GM12878 (cell line): ENCODE results near the gene ZNF423. TPM values are rescaled to one million over a fixed set of nuclear protein-coding genes. Genes with fewer than 3 reads are reported as not detected.

ENCODE experiments used
- ATAC-seq: fragments of 200-7000 bp; cut with Tn5 transposase; 3 replicates; pipeline ENCODE4 v1.9.1; 2020; ENCODE audit warnings: mild to moderate bottlenecking, moderate library complexity
- BruUV-seq: library from RNA; stranded (reverse); fragments of 400-500 nt; replicated peaks from 2 replicates; lab custom pipeline; 2021; lab: Mats Ljungman, UMichigan
- CTCF ChIA-PET: fragments of 300-600 bp; sonication (Branson Sonifier 250); formaldehyde crosslinking; extraction: SDS; loops from one replicate; lab custom pipeline; 2021; ENCODE audit warnings: inconsistent platforms; lab: Yijun Ruan, JAX
- POLR2A ChIA-PET: fragments of 350-600 bp; formaldehyde crosslinking; extraction: SDS; loops from one replicate; lab custom pipeline; 2021; ENCODE audit warnings: inconsistent platforms; lab: Charles Lee
- RAD21 ChIA-PET: fragments of 300-600 bp; sonication (Branson Sonifier 250); formaldehyde crosslinking; loops from one replicate; lab custom pipeline; 2023; ENCODE audit warnings: antibody characterized with exemption; ENCODE audit not compliant: unreplicated experiment; lab: Charles Lee
- SMC1A ChIA-PET: fragments of 300-600 bp; sonication (Branson Sonifier 250); formaldehyde crosslinking; loops from one replicate; lab custom pipeline; 2023; ENCODE audit not compliant: unreplicated experiment, uncharacterized antibody; lab: Charles Lee
- DNase-seq: peaks from one replicate; pipeline ENCODE4 v3.0.0-alpha.2; 2011; ENCODE audit warnings: low read depth, low spot score
- FAIRE-seq: peaks from 3 replicates; lab custom pipeline; 2011; peaks lifted over from hg19 to GRCh38; lab: Jason Lieb, UNC
- H2AFZ ChIP-seq: 2 replicates; pipeline ENCODE4 v1.6.0; 2011; ENCODE audit warnings: low read depth, low read length, control low read depth; ENCODE audit not compliant: control insufficient read depth
- H3K27ac ChIP-seq: 2 replicates; pipeline ENCODE4 v1.5.1; 2011; ENCODE audit warnings: control low read depth; ENCODE audit not compliant: control insufficient read depth, insufficient read depth
- H3K27me3 ChIP-seq, 2 experiments: replicated peaks in 1 of 2; 2 replicates each; pipeline versions ENCODE4 v1.6.0 to v1.6.1; 2011; ENCODE audit warnings: low read length in 1 of 2; ENCODE audit not compliant: control insufficient read depth in 2 of 2, insufficient read depth in 2 of 2
- H3K36me3 ChIP-seq, 2 experiments: 2 replicates each; pipeline ENCODE4 v1.5.1; 2011; ENCODE audit warnings: low read length in 1 of 2; ENCODE audit not compliant: control insufficient read depth in 2 of 2, insufficient read depth in 2 of 2
- H3K4me1 ChIP-seq: 2 replicates; pipeline ENCODE4 v1.6.1; 2011; ENCODE audit warnings: mild to moderate bottlenecking, low read length, moderate library complexity, mixed read lengths; ENCODE audit not compliant: control insufficient read depth, insufficient read depth
- H3K4me2 ChIP-seq: 2 replicates; pipeline ENCODE4 v1.6.0; 2011; ENCODE audit warnings: control low read depth; ENCODE audit not compliant: control insufficient read depth, insufficient read depth
- H3K4me3 ChIP-seq: fragments of 200-600 bp; sonication (generic); 2 replicates; pipeline ENCODE4 v1.5.1; 2016
- H3K79me2 ChIP-seq: 2 replicates; pipeline ENCODE4 v1.6.0; 2011; ENCODE audit warnings: low read length; ENCODE audit not compliant: control insufficient read depth, insufficient read depth
- H3K9ac ChIP-seq: 2 replicates; pipeline ENCODE4 v1.8.0; 2011; ENCODE audit warnings: low read length, control low read depth, mixed read lengths; ENCODE audit not compliant: control insufficient read depth, insufficient read depth
- H3K9me3 ChIP-seq: replicated peaks from 3 replicates; pipeline ENCODE4 v1.5.1; 2011; ENCODE audit warnings: mild to moderate bottlenecking, low read length; ENCODE audit not compliant: control insufficient read depth, insufficient read depth
- H4K20me1 ChIP-seq: 2 replicates; pipeline ENCODE4 v1.6.0; 2011; ENCODE audit not compliant: control insufficient read depth, insufficient read depth
- EGR1 ChIP-seq, 2 experiments: IDR thresholded peaks; 1 replicate in 1 of 2; 2 replicates in 1 of 2; pipeline ENCODE4 v1.6.1; 2011 to 2012; ENCODE audit warnings: low read depth in 2 of 2, low read length in 2 of 2, borderline replicate concordance in 1 of 2, mild to moderate bottlenecking in 1 of 2, moderate library complexity in 1 of 2
- EP300 ChIP-seq, 2 experiments: fragments of 150-350 bp in 1 of 2; IDR thresholded peaks; 2 replicates each; pipeline ENCODE4 v1.6.1; 2011 to 2012; ENCODE audit warnings: low read depth in 2 of 2, low read length in 2 of 2, borderline replicate concordance in 1 of 2, improper control_type of control experiment in 1 of 2, inconsistent platforms in 1 of 2; ENCODE audit not compliant: control insufficient read depth in 1 of 2
- HDAC2 ChIP-seq: fragments of 200-600 bp; sonication (generic); IDR thresholded peaks from 2 replicates; pipeline ENCODE4 v1.6.1; 2017
- HSF1 ChIP-seq: fragments of 150-350 bp; IDR thresholded peaks from 2 replicates; pipeline ENCODE4 v1.6.1; 2014; ENCODE audit warnings: mild to moderate bottlenecking, low read depth, low read length
- SMARCA5 ChIP-seq: fragments of 450-650 bp; IDR thresholded peaks from 2 replicates; pipeline ENCODE4 v1.6.1; 2017; ENCODE audit warnings: mild to moderate bottlenecking
- SREBF1 ChIP-seq: IDR thresholded peaks from 2 replicates; pipeline ENCODE4 v1.6.1; 2012; ENCODE audit warnings: mild to moderate bottlenecking, low read length
- USF1 ChIP-seq: IDR thresholded peaks from 2 replicates; pipeline ENCODE4 v1.6.1; 2011; ENCODE audit warnings: borderline replicate concordance, low read depth, mild to moderate bottlenecking, moderate library complexity, mixed read lengths, low read length; ENCODE audit not compliant: insufficient read depth; ENCODE audit errors: extremely low read length
- WGBS: methylation state at CpG from one replicate; pipeline ENCODE4 v1.1.6; 2016; ENCODE audit warnings: low lambda C conversion rate; ENCODE audit not compliant: insufficient replicate concordance, insufficient coverage; ENCODE audit errors: missing lambda C conversion rate; 5-methylcytosine and 5-hydroxymethylcytosine counted together
- in situ Hi-C: fragments of 300-500 bp; cut with MboI; formaldehyde crosslinking; loops from 9 replicates; pipeline ENCODE4 v1.14.3; 2018; ENCODE audit warnings: mixed read lengths
- intact Hi-C: fragments of 100-400 bp; cut with micrococcal nuclease; formaldehyde crosslinking; loops from one replicate; pipeline ENCODE4 v1.14.2; 2022; ENCODE audit not compliant: unreplicated experiment
- polyA plus RNA-seq, 11 experiments: library from polyadenylated mRNA; depleted of rRNA in 4 of 11; unstranded in 6 of 11; stranded (reverse) in 5 of 11; fragments of >200 nt; fragmentation: Nextera tagmentation in 4 of 11; fragmentation: Illumina TruSeq in 1 of 11; extraction: Ambion mirVana in 4 of 11; extraction: Trizol in 1 of 11; gene quantifications; 1 replicate in 1 of 11; 2 replicates in 10 of 11; pipeline versions ENCODE4 v1.2.1 to v1.2.3, GENCODE V29; 2011 to 2016; ENCODE audit warnings: inconsistent platforms in 2 of 11, missing spikeins in 2 of 11, low read depth in 1 of 11
- total RNA-seq, 4 experiments: library from RNA; depleted of rRNA in 3 of 4; stranded (reverse); fragments of >200 nt in 3 of 4; fragmentation: Illumina TruSeq in 1 of 4; extraction: Trizol in 1 of 4; gene quantifications; 2 replicates each; pipeline versions ENCODE4 v1.2.1 to v1.2.3, GENCODE V29; 2013 to 2021

The ZNF423 gene
- total and polyA plus RNA-seq, 10 of the 15 experiments (the other 5 are each of a cell fraction or from before 2014, with no cell fraction given) = 0.03 to 0.64 (median 0.10) TPM

- H3K79me2 ChIP-seq = no peaks in the 10 kb centered on the region
- ATAC-seq (no peak), FAIRE-seq (no peak), DNase-seq (no peak)
- TF ChIP-seq SREBF1 (no peak), SMARCA5 (no peak), EP300 (IDR thresholded peaks at IDR 0.05; ENCODE audit: borderline replicate concordance in 1 of 2, control insufficient read depth in 1 of 2, low read depth in 2 of 2, low read length in 2 of 2) (no peak), HSF1 (no peak), HDAC2 (no peak), EGR1 (IDR thresholded peaks at IDR 0.05; ENCODE audit: borderline replicate concordance in 1 of 2, low read depth in 2 of 2, low read length in 2 of 2) (no peak), USF1 (no peak)
- in situ Hi-C loops (no loop called here), intact Hi-C loops (no loop called here)
- POLR2A ChIA-PET = interaction anchor here (0.6 kb wide), 1 partner anchor 214 kb away, joined by 4 read pairs; no protein-coding TSS in a partner anchor
- RAD21 ChIA-PET = no interaction called here
- H3K4me3 ChIP-seq = no peak overlapping the region
- no peaks in the 10 kb centered on the region for H4K20me1 ChIP-seq
- H3K27ac ChIP-seq = no peak overlapping the region
- H3K36me3 ChIP-seq = no peaks in the 10 kb centered on the region
- CTCF ChIA-PET = no interaction called here
- H3K27me3 ChIP-seq = no peaks in the 10 kb centered on the region
- no peak overlapping the region for H2AFZ ChIP-seq
- no TSS peak for BruUV-seq
- no peaks in the 10 kb centered on the region for H3K9me3 ChIP-seq
- H3K4me1 ChIP-seq = peaks cover 18% of the 10 kb centered on the region
- WGBS = 50% methylated on average over 3 of the region's 3 CpGs
- no peak overlapping the region for H3K9ac ChIP-seq
- SMC1A ChIA-PET = no interaction called here
- no peak overlapping the region for H3K4me2 ChIP-seq
These were observed 279.0 kb downstream of the ZNF423 start for GRCh38 chr16:49576941-49577340.
